ENCODE results near the gene SSH3. TPM values are rescaled to one million over a fixed set of nuclear protein-coding genes. Genes with fewer than 3 reads are reported as not detected.
A peak's percentile ranks its signal among the peaks of the same experiment; 100 is the strongest.

The SSH3 gene
- total RNA-seq, 1 donor from 2014 or later = 7.3 TPM

DNA sequence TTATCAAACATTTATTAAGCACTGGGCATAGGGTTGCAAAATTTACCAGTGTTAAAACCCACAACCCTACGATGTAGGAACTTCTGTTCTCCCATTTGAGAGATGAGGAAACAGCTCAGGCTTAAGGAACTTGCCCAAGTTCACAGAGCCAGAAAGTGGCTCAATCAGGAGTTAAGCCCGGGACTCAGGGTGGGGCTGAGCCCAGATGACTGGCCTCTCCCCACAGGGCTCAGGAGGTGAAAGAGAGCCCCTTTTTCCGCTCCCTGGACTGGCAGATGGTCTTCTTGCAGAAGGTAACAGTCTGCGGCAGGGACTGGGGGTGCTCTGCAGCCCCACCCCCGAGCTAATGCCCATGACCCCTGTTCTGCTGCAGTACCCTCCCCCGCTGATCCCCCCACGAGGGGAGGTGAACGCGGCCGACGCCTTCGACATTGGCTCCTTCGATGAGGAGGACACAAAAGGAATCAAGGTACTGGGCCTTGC lies 19.8 kb upstream of the SSH3 start:
- Mint-ChIP-seq H3K36me3 (ENCODE audit: low read depth, unreplicated experiment) (peaks cover 23% of the 10 kb centered on the region), H3K4me1 (ENCODE audit: unreplicated experiment) (peaks cover 17% of the 10 kb centered on the region), H3K4me3 (ENCODE audit: unreplicated experiment) (no peak overlapping the region), H3K27ac (ENCODE audit: unreplicated experiment) (no peak overlapping the region), H3K27me3 (ENCODE audit: unreplicated experiment) (peaks cover 17% of the 10 kb centered on the region), H3K9me3 (ENCODE audit: unreplicated experiment) (no peaks in the 10 kb centered on the region)
- TF ChIP-seq, protein P1, sequence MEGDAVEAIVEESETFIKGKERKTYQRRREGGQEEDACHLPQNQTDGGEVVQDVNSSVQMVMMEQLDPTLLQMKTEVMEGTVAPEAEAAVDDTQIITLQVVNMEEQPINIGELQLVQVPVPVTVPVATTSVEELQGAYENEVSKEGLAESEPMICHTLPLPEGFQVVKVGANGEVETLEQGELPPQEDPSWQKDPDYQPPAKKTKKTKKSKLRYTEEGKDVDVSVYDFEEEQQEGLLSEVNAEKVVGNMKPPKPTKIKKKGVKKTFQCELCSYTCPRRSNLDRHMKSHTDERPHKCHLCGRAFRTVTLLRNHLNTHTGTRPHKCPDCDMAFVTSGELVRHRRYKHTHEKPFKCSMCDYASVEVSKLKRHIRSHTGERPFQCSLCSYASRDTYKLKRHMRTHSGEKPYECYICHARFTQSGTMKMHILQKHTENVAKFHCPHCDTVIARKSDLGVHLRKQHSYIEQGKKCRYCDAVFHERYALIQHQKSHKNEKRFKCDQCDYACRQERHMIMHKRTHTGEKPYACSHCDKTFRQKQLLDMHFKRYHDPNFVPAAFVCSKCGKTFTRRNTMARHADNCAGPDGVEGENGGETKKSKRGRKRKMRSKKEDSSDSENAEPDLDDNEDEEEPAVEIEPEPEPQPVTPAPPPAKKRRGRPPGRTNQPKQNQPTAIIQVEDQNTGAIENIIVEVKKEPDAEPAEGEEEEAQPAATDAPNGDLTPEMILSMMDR (IDR thresholded peaks at IDR 0.05; ENCODE audit: unreplicated experiment) = no peak
- DNase-seq (ENCODE audit: low spot score) = no peak

DNA sequence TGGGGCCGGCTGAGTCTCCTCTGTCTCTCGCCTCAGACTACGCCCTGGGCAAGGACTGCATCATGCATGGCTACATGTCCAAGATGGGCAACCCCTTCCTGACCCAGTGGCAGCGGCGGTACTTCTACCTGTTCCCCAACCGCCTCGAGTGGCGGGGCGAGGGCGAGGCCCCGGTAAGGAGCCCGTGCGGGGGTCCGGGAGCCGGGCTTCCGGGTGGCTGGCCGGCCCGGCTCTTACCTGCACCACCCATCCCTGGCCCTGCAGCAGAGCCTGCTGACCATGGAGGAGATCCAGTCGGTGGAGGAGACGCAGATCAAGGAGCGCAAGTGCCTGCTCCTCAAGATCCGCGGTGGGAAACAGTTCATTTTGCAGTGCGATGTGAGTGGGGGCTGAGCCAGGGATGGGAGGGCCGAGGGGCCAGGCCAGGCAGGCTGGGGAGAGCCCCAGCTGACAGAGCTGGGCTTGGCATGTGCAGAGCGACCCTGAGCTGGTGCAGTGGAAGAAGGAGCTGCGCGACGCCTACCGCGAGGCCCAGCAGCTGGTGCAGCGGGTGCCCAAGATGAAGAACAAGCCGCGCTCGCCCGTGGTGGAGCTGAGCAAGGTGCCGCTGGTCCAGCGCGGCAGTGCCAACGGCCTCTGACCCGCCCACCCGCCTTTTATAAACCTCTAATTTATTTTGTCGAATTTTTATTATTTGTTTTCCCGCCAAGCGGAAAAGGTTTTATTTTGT lies 18.4 kb upstream of the SSH3 start:
- peaks cover 20% of the 10 kb centered on the region for H3K27me3 Mint-ChIP-seq (ENCODE audit: unreplicated experiment)
- TF ChIP-seq, protein P1 (IDR thresholded peaks at IDR 0.05; ENCODE audit: unreplicated experiment) = no peak
- peaks cover 23% of the 10 kb centered on the region for H3K36me3 Mint-ChIP-seq (ENCODE audit: low read depth, unreplicated experiment)
- no peak overlapping the region for H3K4me3 Mint-ChIP-seq (ENCODE audit: unreplicated experiment)
- no peak for DNase-seq (ENCODE audit: low spot score)
- peaks cover 20% of the 10 kb centered on the region for H3K4me1 Mint-ChIP-seq (ENCODE audit: unreplicated experiment)
- H3K9me3 Mint-ChIP-seq (ENCODE audit: unreplicated experiment) = no peaks in the 10 kb centered on the region
- H3K27ac Mint-ChIP-seq (ENCODE audit: unreplicated experiment) = no peak overlapping the region

DNA sequence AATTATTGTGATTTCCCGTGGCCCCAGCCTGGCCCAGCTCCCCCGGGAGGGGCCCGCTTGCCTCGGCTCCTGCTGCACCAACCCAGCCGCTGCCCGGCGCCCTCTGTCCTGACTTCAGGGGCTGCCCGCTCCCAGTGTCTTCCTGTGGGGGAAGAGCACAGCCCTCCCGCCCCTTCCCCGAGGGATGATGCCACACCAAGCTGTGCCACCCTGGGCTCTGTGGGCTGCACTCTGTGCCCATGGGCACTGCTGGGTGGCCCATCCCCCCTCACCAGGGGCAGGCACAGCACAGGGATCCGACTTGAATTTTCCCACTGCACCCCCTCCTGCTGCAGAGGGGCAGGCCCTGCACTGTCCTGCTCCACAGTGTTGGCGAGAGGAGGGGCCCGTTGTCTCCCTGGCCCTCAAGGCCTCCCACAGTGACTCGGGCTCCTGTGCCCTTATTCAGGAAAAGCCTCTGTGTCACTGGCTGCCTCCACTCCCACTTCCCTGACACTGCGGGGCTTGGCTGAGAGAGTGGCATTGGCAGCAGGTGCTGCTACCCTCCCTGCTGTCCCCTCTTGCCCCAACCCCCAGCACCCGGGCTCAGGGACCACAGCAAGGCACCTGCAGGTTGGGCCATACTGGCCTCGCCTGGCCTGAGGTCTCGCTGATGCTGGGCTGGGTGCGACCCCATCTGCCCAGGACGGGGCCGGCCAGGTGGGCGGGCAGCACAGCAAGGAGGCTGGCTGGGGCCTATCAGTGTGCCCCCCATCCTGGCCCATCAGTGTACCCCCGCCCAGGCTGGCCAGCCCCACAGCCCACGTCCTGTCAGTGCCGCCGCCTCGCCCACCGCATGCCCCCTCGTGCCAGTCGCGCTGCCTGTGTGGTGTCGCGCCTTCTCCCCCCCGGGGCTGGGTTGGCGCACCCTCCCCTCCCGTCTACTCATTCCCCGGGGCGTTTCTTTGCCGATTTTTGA lies 17.5 kb upstream of the SSH3 start:
- no peak for DNase-seq (ENCODE audit: low spot score)
- H3K9me3 Mint-ChIP-seq (ENCODE audit: unreplicated experiment) = no peaks in the 10 kb centered on the region
- H3K27ac Mint-ChIP-seq (ENCODE audit: unreplicated experiment) = peak overlapping the region; percentile 8
- no peak overlapping the region for H3K4me3 Mint-ChIP-seq (ENCODE audit: unreplicated experiment)
- H3K27me3 Mint-ChIP-seq (ENCODE audit: unreplicated experiment) = peaks cover 13% of the 10 kb centered on the region
- peaks cover 15% of the 10 kb centered on the region for H3K36me3 Mint-ChIP-seq (ENCODE audit: low read depth, unreplicated experiment)
- H3K4me1 Mint-ChIP-seq (ENCODE audit: unreplicated experiment) = peaks cover 17% of the 10 kb centered on the region
- TF ChIP-seq, protein P1 (IDR thresholded peaks at IDR 0.05; ENCODE audit: unreplicated experiment) = no peak

DNA sequence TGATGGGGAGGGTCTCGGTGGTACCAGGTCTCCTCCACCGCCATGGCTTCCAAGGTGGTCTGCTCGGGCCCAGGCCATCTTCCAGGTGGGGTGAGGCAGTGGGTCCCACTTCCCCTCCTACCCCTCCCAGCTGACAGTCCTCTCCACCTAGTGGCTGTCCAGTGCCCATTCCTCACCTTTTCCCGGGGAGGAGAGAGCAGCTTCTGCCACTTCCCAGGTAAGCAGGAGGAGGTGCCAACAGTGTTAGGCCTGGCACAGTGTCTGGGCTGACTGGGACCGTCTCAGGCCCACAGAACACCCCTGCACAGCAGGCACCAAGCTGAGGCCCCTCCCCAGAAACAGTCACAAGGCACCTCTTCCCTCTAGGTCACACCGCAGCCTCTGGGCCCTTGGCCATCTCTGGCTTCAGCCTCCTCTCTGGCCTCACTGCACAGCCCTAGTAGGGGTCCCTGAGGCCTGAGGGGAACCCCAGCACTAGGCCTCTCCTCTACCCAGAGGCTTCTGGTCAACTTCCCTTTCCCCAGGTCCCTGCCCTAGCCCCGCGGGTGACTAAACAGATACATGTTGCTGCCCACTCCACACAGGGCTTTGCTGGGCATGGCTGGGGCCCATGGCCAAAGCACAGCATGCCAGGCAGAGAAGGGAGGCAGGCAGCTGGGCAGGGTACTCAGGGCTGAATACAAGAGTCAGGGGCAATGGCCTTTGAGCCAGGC lies 16.6 kb upstream of the SSH3 start:
- TF ChIP-seq, protein P1 (IDR thresholded peaks at IDR 0.05; ENCODE audit: unreplicated experiment) = no peak
- Mint-ChIP-seq H3K4me3 (ENCODE audit: unreplicated experiment) (peak overlapping the region; percentile 87), H3K9me3 (ENCODE audit: unreplicated experiment) (no peaks in the 10 kb centered on the region), H3K27me3 (ENCODE audit: unreplicated experiment) (peaks cover 15% of the 10 kb centered on the region), H3K4me1 (ENCODE audit: unreplicated experiment) (peaks cover 17% of the 10 kb centered on the region), H3K36me3 (ENCODE audit: low read depth, unreplicated experiment) (peaks cover 15% of the 10 kb centered on the region), H3K27ac (ENCODE audit: unreplicated experiment) (peak overlapping the region; percentile 90)
- no peak for DNase-seq (ENCODE audit: low spot score)

Measured in endothelial cell (in vitro differentiated cells).